GM19351 (cell line): ENCODE measurements around the gene ILK.

Experiments used
- ATAC-seq: cut with Tn5 transposase; IDR thresholded peaks from one replicate; pipeline ENCODE4 v1.9.1; 2021; ENCODE audit warnings: mild to moderate bottlenecking, moderate library complexity; ENCODE audit not compliant: unreplicated experiment

Gene ILK

DNA sequence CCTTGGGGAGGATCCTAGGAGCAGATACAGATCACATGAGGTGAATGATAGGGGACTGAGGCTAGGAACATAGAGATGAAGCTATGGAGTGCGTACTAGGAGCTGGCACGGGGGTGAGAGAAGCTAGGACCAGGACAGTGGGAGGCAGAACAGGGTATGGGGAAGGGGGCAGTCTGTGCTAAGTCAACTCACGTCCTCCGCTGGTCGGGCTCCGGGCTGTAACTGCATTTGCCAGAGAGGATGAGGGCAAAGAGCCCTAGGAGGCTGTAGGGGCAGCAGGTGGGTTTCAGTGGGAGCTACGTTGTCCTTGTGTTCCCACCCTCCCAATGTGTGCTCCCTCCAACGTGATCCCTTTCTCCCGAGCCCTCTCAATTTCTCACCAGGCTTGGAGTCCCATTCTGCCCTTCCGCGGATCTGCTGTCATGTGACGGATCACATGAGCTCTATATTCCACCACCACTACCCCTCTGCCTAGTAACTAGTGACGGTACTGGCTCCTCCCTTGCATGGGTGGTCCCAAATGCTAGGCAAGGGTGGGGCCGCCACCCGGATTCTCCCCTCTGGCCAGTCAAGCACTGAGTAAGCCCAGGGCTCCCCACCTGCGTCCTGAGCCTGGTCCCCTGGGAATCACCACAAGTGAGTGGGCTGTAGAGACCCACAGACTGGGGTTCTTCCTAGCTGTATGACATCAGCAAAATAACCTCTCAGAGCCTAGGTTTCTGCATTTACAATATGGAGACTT, 15.6 kb downstream of the ILK start, which contains the start of gene TPP1:
TPP1 (minus strand) TSS at position 419 of the 742 bp plus-strand sequence; CDS start at position 397, 22 bp downstream.
- ATAC-seq: peak; percentile 98

DNA sequence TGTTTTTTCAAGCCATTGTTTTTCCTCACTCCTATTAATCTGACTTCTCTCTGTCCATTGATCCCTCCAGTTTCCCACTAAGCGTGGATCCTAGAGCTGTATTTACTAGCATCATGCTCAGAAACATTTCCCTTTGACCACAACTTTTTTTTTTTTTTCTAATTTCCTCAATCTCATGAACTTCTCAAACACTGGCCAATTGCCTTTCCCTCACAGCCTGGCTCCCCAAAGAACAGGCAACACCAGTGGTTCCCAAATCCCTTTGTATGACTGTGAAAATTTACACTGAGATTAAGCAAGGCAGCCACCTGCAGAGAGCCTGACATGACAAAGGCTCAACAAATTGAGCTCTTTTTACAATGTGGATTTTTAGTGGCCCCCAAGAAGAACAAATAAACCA, 17.1 kb downstream of the ILK start:
- no peak for ATAC-seq

DNA sequence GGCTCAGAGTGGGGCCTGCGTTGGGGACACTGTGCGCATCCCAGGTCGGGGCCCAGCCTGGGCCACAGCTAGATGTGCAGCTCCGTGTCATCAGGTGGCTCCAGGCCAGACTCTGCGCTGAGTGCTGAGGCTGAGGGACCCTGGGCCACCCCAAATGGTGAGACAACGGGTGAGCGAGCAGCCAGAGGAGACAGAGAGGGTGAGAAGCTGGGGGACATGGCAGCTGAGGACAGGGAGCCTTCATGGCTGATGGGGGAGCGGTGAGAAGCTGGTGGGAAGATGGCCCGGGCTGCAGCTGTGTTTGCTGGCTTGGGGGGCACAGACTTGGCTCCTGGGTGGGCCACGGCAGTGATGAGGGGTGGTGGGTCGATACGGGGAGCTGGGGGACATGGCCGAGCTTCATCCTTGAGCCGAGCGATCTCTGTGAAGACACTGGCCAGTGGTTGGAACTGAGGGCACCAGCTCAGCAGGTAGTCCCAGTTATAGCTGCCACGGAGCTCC, 18.2 kb downstream of the ILK start:
- no peak for ATAC-seq

DNA sequence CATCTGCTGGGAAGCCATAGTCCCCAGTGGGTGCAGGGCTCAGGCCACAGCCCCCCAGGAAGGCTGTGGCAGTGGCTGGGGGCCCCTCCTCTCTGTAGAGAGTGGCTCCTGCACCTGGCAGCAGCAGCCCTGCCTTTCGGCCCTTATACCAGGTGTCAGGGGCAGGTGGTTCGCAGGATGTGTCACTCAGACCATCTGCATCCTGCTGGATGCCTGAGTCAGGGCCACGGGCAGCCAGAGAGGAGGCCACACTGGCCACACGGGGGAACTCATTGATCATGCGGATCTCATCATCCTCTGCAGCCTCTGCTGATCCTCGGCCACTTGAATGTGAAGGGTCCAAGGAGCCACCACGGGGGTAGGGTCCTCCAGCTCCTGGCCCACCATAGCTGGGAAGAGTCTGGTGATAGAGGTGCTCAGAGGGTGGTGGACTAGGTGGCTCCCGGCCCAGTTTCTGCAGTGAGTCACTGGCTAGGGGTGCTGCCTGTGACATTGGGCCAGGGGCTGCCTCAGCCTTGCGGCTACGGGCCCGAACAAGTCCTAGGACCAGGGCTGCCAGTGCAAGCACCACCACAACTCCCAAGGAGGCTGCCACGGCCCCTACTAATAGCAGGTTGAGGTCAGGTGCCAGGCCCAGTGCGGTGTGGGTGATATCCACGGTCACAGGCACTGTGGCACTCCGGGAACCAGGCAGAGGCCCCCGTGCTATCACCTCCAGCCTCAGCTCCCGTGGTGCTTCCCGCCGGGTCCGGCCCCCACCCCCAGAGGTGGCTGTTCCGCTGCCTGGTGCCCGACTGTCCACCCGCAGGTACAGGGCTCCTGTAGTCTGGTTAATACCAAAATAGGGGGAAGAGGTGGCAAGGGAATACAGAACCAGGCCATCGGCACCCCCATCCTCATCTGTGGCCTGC, 18.9 kb downstream of the ILK start:
- no peak for ATAC-seq

DNA sequence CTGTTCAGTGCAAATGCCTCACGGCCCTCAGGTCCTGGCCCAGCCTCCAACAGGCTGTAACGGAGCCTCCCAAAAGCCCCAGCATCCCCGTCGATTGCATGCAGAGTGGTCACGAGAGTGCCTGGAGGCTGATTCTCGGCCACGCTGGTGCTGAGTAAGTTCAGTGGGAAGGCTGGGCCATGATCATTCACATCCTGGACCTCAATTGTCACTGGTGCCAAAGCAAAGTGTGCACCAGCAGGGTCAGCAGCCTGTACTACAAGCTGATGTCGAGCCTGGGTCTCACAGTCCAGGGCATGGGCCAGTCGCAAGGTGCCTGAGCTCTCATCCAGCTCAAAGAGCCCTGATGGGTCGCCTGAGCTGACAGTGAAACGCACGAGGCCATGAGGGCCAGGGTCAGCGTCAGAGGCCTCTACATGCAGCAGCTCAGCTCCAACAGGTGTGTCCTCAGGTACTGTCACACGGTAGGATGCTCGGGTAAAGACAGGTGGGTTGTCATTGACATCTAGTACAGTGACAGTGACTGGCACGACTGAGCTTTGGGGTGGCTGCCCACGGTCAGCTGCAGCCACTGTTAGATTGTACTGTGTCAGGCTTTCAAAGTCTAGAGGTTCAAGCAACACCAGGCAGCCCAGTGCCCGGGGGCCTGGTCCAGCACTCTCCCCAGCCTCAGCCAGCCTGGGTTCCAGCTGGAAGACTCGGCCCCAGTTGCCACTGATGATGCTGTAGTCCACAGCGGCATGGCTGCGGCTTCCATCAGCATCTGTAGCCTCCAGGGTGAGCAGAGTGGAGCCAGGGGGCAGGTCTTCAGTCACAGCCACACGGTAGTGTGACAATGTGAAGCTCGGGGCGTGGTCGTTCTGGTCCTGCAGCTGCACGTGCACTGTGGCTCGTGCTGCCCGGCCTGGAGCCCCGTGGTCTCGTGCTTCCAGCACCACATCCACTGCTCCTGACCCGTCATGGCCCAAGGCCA, 20.1 kb downstream of the ILK start:
- ATAC-seq: no peak

DNA sequence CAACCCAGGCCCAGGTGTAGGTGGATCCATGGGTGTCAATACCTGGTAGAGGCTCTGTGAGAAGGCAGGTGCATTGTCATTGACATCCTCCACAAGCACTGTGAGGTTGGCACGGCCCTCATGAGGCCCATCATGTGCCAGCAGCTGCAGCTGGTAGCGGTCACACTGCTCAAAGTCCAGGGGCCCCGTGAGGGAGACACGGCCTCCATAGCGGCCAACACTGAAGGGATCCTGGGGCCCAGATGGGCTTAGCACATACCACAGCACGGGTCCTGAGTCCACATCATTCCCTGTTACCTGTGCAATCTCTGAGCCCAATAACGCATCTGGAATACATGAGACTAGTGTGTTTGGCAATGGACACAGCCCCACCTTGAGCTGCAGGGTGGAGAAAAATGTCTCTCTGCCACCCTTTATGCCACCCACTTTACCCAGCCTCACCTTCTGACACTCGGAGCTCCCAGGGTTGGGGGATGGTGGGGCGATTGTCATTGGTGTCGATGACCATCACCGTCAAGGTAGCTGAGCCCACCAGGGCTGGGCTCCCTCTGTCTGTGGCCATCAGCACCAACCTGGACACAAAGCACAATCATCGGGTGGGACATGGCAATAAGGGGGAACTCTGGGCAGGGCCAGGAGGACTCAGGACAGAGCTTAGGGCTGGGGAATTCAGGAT, 21.7 kb downstream of the ILK start:
- no peak for ATAC-seq

DNA sequence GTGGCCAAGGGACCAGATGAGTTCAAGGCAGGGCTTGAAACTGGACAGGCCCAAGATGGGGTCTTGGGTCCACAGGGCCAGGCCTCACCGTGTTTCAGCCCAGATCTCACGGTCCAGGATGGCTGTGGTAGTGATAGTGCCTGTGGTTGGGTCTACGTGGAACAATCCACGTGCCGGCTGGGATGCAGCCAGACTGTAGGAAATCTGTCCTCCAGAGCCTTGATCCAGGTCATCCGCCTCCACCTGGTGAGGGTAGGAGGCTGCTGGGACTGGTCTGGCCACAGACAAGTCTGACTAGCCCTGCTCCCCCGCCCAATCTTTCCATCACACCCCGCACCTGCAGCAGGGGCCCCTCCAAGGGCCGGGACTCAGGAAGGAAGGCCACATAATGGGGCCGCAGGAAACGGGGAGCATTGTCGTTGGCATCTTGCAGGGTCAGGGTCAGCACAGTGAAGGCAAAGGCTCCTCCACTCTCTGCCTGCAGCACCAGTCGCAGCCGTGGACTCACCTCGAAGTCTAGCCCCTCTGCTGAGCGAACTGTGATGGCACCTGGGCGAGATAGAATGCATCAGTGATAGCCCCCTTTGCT, 22.4 kb downstream of the ILK start:
- no peak for ATAC-seq

DNA sequence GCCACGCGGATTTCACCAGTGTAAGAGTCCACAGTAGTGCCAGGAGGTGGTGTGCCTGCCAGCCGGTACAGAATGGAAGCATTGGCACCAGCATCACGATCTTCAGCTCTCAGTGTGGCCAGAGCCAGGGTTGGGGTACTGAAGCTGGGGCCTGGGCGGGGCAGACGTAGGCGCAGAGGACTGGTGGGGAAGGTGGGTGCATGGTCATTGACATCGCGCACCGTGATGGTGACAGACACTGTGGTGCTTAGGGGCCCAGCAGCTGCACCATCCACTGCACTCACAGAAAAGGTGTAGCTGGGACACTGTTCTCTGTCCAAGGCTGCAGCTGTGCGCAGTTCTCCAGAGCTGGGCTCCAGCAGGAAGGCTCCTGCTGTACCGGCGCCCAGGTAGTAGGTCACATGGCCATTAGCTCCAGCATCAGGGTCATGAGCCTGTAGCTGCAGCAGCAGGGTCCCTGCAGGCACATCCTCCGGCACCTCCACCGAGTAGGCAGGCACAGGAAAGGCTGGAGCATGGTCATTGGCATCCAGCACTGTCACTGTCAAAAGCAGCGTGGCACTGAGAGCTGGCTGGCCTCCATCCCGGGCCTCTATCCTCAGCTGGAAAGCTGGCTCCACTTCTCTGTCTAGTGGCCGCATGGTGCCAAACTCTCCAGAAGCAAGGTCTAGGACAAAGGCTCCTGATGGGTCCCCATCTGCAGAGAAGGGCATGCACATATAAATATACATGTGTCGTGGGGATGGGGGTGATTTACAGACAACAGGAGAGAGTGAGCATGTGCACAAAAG, 23.6 kb downstream of the ILK start:
- ATAC-seq: no peak

DNA sequence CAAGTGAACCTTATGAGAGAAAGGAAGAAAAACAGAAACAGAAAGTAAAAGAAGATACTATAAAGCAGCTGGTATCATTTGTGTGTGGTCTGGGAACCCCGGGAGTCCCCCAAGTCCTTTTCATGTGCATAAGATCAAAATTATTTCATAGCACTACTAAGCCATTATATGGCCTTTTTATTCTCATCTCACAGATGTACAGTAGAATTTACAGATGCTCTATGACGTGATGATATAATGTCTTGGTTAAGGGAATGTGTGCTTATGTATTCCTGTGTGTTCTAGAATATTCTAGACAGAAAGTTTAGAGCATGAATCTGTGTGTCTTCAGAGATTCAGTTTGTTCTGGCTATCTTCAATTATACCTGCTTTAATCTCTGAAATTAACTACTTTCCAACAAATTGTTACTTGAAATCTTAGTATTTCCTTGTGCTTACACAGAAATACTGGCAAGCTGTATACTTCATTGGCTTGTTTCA, 24.2 kb downstream of the ILK start:
- peak; percentile 79 for ATAC-seq

DNA sequence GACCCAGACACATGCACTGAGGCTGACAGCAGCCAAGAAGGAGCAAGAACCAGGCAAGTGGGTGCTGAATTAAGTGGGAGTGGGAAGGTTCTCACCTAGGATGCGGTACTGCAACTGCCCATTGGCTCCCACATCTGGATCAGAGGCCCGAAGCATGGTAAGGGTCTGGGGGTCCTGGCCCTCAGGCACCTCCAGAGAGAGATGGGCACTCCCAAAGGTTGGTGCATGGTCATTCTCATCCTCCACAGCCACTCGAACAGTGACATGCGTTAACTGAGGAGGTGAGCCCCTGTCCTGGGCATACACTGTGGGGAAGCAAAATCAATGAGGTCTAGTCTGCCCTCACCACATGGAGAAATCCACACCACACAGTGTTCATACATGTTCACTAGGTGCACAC, 25.0 kb downstream of the ILK start:
- no peak for ATAC-seq

DNA sequence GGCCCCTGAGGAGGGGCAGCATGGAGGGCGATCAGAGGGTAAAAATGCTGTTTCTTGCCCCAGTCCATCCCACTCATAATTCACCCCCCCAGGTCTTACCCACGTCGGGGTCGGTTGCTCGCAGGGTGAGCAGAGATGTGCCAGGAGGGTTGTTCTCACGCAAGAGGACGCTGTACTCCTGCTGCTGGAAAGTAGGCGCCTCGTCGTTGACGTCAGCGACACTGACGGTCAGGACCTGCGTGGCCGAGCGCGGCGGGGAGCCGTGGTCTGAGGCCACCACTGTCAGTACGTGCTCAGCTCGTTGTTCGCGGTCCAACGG, 26.0 kb downstream of the ILK start:
- no peak for ATAC-seq

DNA sequence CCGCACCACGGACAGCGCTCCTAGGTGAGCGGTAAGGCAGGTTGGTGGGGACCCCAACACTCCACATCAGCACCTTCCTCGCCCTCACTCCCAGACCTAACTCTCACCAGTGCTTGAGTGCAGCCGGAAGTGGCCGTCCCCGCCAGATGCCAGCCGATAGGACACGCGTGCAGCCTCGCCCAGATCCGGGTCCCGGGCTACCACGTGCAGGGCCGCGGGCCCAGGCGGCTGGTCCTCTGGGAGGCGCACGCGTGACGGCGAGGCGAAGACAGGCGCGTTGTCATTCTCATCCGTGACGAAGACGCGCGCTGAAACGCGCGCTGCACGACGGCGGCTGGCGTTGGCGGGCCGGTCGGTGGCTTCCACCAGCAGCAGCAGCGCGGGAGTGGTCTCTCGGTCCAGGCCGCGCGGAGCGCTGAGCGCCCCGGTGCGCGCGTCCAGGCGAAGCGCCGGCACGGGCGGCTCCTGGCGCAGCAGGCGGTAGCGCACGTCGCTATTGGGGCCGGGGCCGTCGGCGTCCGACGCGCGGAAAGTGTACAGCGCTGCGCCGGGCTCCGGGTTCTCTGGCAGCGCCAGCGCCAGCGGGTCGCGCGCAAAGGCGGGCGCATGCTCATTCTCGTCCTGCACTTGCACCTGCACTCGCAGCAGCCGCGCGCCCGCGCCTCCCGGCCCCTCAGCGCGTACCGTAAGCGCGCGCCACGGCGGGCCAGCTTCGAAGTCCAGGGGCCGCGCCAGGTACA, 26.5 kb downstream of the ILK start:
- no peak for ATAC-seq

DNA sequence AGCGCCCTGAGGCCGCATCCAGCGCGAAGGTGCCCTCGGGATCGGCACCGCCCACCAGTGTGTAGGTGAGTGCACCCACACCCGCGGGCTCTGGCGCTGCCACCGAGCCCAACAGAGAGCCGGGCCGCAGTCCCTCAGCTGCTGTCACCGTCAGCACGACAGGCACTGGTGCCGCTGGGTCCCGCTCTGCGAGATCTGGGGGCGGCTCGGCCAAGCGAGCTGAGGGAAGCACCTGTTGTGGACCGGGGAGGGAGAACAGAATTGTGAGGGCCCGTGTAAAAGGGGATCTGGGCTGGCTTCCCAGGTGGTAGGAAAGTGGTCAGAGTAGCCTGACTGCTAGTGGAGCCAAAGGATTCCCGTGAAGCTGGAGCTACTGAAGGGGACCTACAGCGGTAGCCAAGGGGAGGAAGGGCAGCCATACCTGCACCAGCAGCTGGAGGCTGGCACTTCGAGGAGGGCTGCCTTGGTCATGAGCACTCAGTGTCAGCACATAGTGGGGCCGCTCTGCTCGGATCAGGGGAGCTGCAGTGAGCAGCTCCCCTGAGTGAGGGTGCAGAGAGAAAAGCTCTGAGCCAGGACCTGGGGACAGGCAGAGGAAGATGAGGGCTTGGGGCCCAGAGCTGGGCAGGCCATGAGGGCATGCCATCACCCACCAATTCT, 27.2 kb downstream of the ILK start:
- no peak for ATAC-seq

DNA sequence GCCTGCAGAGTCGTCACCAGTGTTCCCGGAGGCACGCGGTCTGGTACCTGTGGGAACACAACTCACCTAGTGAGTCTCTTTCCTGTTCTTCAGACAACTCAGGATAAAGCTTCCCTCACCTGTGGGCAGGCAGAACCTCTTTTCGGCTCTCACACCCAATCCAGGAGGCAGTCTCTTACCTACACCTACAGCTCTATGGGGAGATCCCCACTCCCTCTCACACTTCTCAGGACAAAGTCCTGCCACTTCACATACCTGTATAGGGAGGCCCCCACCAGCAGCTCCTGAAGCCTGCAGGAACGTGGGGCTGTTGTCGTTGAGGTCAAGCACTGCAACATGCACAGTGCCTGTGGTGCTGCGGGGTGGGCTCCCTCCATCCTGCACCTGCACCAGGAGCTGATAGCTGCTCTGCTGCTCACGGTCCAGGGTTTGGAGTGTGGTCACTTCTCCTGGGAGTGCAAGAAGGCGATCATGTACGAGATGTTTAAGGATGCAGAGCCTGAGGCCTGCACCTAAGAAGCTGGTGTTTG, 27.9 kb downstream of the ILK start:
- ATAC-seq: no peak

DNA sequence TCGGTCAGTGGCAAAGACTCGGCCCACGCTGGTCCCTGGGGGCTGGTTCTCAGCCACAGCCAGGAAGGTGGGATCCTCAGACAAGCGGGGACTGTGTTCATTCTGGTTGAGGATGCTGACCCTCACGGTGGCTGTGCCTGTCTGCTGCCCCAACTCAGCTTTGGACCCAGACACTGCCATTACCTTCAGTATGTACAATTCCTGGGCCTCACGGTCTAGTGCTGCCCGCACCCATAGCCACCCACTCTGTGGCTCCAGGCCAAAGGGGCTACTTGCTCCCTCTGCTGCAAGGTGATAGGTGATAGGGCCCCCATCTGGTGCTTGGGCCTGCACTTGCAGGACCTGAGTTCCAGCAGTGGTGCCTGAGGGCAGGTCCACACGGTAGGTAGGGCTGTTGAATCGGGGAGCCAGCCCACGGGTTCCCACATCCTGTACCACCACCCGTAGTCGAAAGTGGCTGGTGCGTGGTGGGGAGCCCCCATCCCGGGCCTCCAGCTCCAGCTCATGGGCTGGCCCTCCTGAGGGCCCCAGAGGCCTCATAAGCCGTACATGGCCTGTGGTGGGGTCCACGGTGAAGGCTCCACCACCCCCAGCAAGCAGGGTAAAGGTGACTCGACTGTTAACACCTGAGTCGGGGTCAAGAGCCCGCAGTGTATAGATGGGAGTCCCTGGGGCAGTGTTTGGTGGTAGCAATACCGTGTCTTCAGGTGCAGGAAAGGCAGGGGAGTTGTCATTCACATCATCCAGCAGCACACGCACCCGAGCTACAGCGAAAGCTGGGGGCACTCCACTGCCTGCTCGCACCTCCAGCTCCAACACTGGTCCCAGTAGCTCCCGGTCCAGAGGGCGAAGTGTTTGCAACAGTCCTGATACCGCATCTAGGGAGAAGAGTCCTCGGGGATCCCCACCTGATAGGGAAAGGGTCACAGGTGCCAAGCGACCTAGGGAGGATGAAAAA, 28.8 kb downstream of the ILK start:
- ATAC-seq: no peak
